Natural killer cell (primary cell): ENCODE results near the gene FOXE3. TPM values are rescaled to one million over a fixed set of nuclear protein-coding genes. Genes with fewer than 3 reads are reported as not detected.

Experiments
- total RNA-seq, 4 donors: library from RNA; stranded (reverse); fragments of 120-200 nt in 1 of 4; gene quantifications; one replicate each; pipeline versions ENCODE4 v1.2.3 to v1.2.4, GENCODE V29; 2013 to 2022

Gene FOXE3
- total RNA-seq, 3 donors from 2014 or later (not counting 1 experiment from before 2014, with no cell fraction given) = not detected

Other genes with a start within 250 kb of the FOXE3 start
- under 1 TPM in 1 of 3 donors, not detected in 2; 0.54 TPM for gene PDZK1IP1, start 226.2 kb upstream of the FOXE3 start, total RNA-seq
- 1 to 10 TPM in 2 of 3 donors, under 1 TPM in 1; 0.91 to 6.7 (median 3.5) TPM for gene TAL1, start 184.1 kb upstream of the FOXE3 start, total RNA-seq
- gene STIL, start 102.1 kb upstream of the FOXE3 start, total RNA-seq = 1 to 10 TPM; 2.1 to 2.9 (median 2.4) TPM
- 10 to 100 TPM; 70.6 to 76.1 (median 74.1) TPM for gene CMPK1, start 82.5 kb upstream of the FOXE3 start, total RNA-seq
- gene FOXD2, start 21.8 kb downstream of the FOXE3 start, total RNA-seq = 1 to 10 TPM in 2 of 3 donors, under 1 TPM in 1; 0.49 to 1.4 (median 1.1) TPM